ENCODE measurements around the gene ANO8. TPM values are rescaled to one million over a fixed set of nuclear protein-coding genes. Genes with fewer than 3 reads are reported as not detected.

Gene ANO8
- total and polyA plus RNA-seq, 2 experiments from 2014 or later = 4.5 to 24.9 TPM

DNA sequence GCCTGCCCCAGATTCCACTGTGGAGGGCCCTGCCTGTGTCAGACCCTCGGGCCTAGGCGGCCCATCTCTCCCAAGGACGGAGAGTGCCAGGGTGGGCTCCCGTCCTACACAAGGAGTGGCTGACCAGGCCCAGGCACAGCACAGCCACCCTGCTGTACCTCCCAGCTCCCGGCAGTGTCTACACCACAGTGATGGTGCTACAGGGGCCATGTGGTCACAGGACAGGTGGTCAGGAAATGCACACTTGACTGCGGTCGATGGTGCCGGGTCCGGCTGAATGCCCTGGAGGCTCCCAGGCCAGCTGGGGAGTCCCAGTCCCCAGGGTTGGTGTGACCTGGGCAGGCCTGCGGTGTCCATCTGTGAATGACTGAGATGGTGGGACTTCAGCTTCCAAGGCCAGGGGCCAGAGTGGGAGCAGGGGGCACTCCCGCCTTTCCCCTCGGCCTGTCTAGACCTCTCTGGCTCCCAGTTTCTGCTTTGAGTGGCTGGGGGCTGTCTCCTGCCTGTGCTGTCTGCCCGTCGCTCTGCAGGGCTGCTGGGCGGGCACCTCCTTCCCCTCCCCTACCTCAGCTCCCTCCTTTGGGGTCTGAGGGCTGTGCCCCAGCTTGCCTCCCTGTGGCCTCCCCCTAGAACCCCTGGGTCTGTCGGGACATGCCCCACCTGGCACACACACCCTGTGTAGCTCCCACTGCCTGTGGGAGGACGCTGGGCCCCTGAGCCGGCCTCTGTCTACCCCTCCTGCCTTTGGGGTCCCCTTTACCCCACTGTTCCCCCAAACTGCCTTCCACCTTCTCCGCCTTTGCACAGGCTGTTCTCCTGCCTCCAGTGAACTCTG is 12.8 kb downstream of the ANO8 start:
- H4K20me1 ChIP-seq (replicated peaks; ENCODE audit: insufficient read depth) = no peaks in the 10 kb centered on the region; the same call in 1 of the 2 replicates
- H3K36me3 ChIP-seq (ENCODE audit: insufficient read depth) = peaks cover 5% of the 10 kb centered on the region; the same call in 1 of the 2 replicates
- no peaks in the 10 kb centered on the region for H3K27me3 ChIP-seq (ENCODE audit: insufficient read depth)
- H3K36me3 Mint-ChIP-seq (ENCODE audit: low read depth) = peaks cover 35% of the 10 kb centered on the region
- peaks cover 18% of the 10 kb centered on the region for H3K4me1 ChIP-seq (ENCODE audit: insufficient read depth)
- TF ChIP-seq ZNF331 (CRISPR knock-in tag; IDR thresholded peaks at IDR 0.05; ENCODE audit: low read depth) = no peak
- no peak for TF ChIP-seq NANOG (IDR thresholded peaks at IDR 0.05; ENCODE audit: borderline replicate concordance)
- no peak; the same call in 1 of the 2 replicates for TF ChIP-seq POLR2AphosphoS5 (IDR thresholded peaks at IDR 0.05; ENCODE audit: low read depth)
- TF ChIP-seq, protein P1, sequence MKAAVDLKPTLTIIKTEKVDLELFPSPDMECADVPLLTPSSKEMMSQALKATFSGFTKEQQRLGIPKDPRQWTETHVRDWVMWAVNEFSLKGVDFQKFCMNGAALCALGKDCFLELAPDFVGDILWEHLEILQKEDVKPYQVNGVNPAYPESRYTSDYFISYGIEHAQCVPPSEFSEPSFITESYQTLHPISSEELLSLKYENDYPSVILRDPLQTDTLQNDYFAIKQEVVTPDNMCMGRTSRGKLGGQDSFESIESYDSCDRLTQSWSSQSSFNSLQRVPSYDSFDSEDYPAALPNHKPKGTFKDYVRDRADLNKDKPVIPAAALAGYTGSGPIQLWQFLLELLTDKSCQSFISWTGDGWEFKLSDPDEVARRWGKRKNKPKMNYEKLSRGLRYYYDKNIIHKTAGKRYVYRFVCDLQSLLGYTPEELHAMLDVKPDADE (IDR thresholded peaks at IDR 0.05) = no peak
- no peaks in the 10 kb centered on the region for H3K79me2 ChIP-seq (replicated peaks; ENCODE audit: insufficient read depth)
- no peak for DNase-seq (ENCODE audit: low spot score)
- no peak overlapping the region for H3K4me3 Mint-ChIP-seq
- H3F3A ChIP-seq (replicated peaks; ENCODE audit: low read depth) = peaks cover 19% of the 10 kb centered on the region
- no peaks in the 10 kb centered on the region; the same call in 2 of the 3 replicates for H3K9me3 Mint-ChIP-seq
- peak overlapping the region; percentile 88 for H3K27ac ChIP-seq (ENCODE audit: low read depth)
- no peak overlapping the region for H3K4me3 ChIP-seq
- peak; percentile 6; the same call in 1 of the 3 replicates for ATAC-seq
- peak overlapping the region; percentile 70 for H3K27ac Mint-ChIP-seq
- H3K27me3 Mint-ChIP-seq (ENCODE audit: insufficient read depth, low read depth, poor library complexity) = peaks cover 21% of the 10 kb centered on the region
- peaks cover 15% of the 10 kb centered on the region for H3K4me1 Mint-ChIP-seq
- H3K4me2 ChIP-seq = no peak overlapping the region
- H2AFZ ChIP-seq = no peak overlapping the region
- no peaks in the 10 kb centered on the region for H3K9me2 ChIP-seq (ENCODE audit: insufficient read depth)

DNA sequence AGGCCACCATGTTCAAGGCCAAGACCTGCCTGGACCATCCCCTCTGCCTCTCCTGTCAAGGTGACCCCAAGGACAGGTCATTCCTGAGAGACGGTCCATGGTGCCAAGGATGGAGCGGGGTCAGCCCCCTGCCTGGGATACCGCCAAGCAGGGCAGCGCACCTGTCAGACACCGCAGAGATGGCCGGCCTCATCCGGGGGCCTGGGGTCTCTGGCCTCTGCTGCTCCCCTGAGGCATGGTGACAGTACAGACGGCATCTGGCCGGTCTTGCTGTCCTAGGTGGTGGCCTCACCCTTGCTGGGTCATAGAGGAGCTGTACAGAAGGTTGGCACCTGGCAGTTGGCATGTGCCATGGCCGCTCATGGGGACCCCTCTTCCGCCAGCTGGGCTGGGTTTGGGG is 14.2 kb downstream of the ANO8 start:
- H3F3A ChIP-seq (replicated peaks; ENCODE audit: low read depth) = peaks cover 7% of the 10 kb centered on the region; the same call in 1 of the 2 replicates

More for the DNA sequence above, 14.2 kb downstream of the ANO8 start:
- ATAC-seq (no peak), DNase-seq (ENCODE audit: low spot score) (no peak)
- H3K79me2 ChIP-seq (replicated peaks; ENCODE audit: insufficient read depth) = no peaks in the 10 kb centered on the region
- no peak overlapping the region for H3K27ac ChIP-seq (ENCODE audit: low read depth)
- Mint-ChIP-seq H3K4me1 (peaks cover 11% of the 10 kb centered on the region; the same call in 2 of the 3 replicates), H3K27me3 (ENCODE audit: insufficient read depth, low read depth, poor library complexity) (peaks cover 20% of the 10 kb centered on the region), H3K9me3 (no peaks in the 10 kb centered on the region; the same call in 2 of the 3 replicates), H3K36me3 (ENCODE audit: low read depth) (peaks cover 45% of the 10 kb centered on the region), H3K4me3 (no peak overlapping the region), H3K27ac (no peak overlapping the region)
- no peak overlapping the region for H3K4me2 ChIP-seq
- TF ChIP-seq CREB1 (CRISPR knock-in tag; IDR thresholded peaks at IDR 0.05; ENCODE audit: low read depth) (no peak), EZH2 (IDR thresholded peaks at IDR 0.05; ENCODE audit: low read depth, unreplicated experiment) (no peak), STAT1 (IDR thresholded peaks at IDR 0.05; ENCODE audit: unreplicated experiment) (no peak), POLR2AphosphoS5 (IDR thresholded peaks at IDR 0.05; ENCODE audit: low read depth) (no peak), JUNB (IDR thresholded peaks at IDR 0.05; ENCODE audit: unreplicated experiment) (no peak), ZNF114 (CRISPR knock-in tag; IDR thresholded peaks at IDR 0.05) (no peak)
- TF ChIP-seq, protein P2, sequence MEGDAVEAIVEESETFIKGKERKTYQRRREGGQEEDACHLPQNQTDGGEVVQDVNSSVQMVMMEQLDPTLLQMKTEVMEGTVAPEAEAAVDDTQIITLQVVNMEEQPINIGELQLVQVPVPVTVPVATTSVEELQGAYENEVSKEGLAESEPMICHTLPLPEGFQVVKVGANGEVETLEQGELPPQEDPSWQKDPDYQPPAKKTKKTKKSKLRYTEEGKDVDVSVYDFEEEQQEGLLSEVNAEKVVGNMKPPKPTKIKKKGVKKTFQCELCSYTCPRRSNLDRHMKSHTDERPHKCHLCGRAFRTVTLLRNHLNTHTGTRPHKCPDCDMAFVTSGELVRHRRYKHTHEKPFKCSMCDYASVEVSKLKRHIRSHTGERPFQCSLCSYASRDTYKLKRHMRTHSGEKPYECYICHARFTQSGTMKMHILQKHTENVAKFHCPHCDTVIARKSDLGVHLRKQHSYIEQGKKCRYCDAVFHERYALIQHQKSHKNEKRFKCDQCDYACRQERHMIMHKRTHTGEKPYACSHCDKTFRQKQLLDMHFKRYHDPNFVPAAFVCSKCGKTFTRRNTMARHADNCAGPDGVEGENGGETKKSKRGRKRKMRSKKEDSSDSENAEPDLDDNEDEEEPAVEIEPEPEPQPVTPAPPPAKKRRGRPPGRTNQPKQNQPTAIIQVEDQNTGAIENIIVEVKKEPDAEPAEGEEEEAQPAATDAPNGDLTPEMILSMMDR (conservative IDR thresholded peaks at IDR 0.05; ENCODE audit: low read depth in 2 of 2) = no peak
- TF ChIP-seq, protein P1 (IDR thresholded peaks at IDR 0.05) = no peak
- H4K20me1 ChIP-seq (replicated peaks; ENCODE audit: insufficient read depth) = no peaks in the 10 kb centered on the region; the same call in 1 of the 2 replicates
- peaks cover 9% of the 10 kb centered on the region; the same call in 1 of the 2 replicates for H3K36me3 ChIP-seq (ENCODE audit: insufficient read depth)
- peaks cover 9% of the 10 kb centered on the region; the same call in 1 of the 2 replicates for H3K4me1 ChIP-seq (ENCODE audit: insufficient read depth)
- no peaks in the 10 kb centered on the region for H3K27me3 ChIP-seq (ENCODE audit: insufficient read depth)
- H3K9me2 ChIP-seq (ENCODE audit: insufficient read depth) = no peaks in the 10 kb centered on the region
- H2AFZ ChIP-seq = no peak overlapping the region
- H3K4me3 ChIP-seq = no peak overlapping the region
